Stromal cell of bone marrow (primary cell): ENCODE results near the gene CEL.

Experiments
- DNase-seq: peaks from one replicate; pipeline ENCODE4 v3.0.0-alpha.2; 2012; ENCODE audit warnings: low read depth

CEL gene

GRCh38 chr9:133103987-133104505, 42.3 kb downstream of the CEL start:
- no peak for DNase-seq

GRCh38 chr9:133104718-133105460, 43.1 kb downstream of the CEL start:
- no peak for DNase-seq

- DNase-seq: no peak
These were observed 43.6 kb downstream of the CEL start for GRCh38 chr9:133105461-133105770.

GRCh38 chr9:133106511-133107244, 44.9 kb downstream of the CEL start:
- no peak for DNase-seq

GRCh38 chr9:133107245-133107722, 45.5 kb downstream of the CEL start:
- no peak for DNase-seq

GRCh38 chr9:133107961-133108793, 46.4 kb downstream of the CEL start:
- no peak for DNase-seq

GRCh38 chr9:133108794-133109641, 47.2 kb downstream of the CEL start:
- no peak for DNase-seq

- DNase-seq: no peak
These were observed 48.3 kb downstream of the CEL start for GRCh38 chr9:133109931-133110650.

- no peak for DNase-seq
These were observed 50.3 kb downstream of the CEL start for GRCh38 chr9:133111808-133112662.

- no peak for DNase-seq
These were observed 50.9 kb downstream of the CEL start for GRCh38 chr9:133112663-133113026.

GRCh38 chr9:133113163-133113948, 51.6 kb downstream of the CEL start:
- DNase-seq: peak; percentile 40

- DNase-seq: no peak
These were observed 52.4 kb downstream of the CEL start for GRCh38 chr9:133113949-133114885.

- no peak for DNase-seq
These were observed 53.3 kb downstream of the CEL start for GRCh38 chr9:133114886-133115603.

GRCh38 chr9:133115604-133116345, 54.0 kb downstream of the CEL start:
- DNase-seq: no peak

GRCh38 chr9:133116346-133117231, 54.8 kb downstream of the CEL start:
- DNase-seq: no peak
